Adipocyte (in vitro differentiated cells): ENCODE measurements around the gene EGFR.

Experiments used
- DNase-seq: peaks from one replicate; pipeline ENCODE4 v3.0.0-alpha.2; 2015; ENCODE audit warnings: low read depth
- H3K27me3 ChIP-seq: replicated peaks from 2 replicates; pipeline ENCODE4 v1.7.0; 2013; ENCODE audit warnings: mild to moderate bottlenecking, low read length, moderate library complexity; ENCODE audit not compliant: control insufficient read depth, insufficient read depth
- H3K36me3 ChIP-seq: 2 replicates; pipeline ENCODE4 v1.7.0; 2013; ENCODE audit warnings: low read length, mild to moderate bottlenecking, moderate library complexity; ENCODE audit not compliant: control insufficient read depth, insufficient read depth, severe bottlenecking
- H3K4me1 ChIP-seq: 2 replicates; pipeline ENCODE4 v1.7.0; 2013; ENCODE audit warnings: mild to moderate bottlenecking, low read length, moderate library complexity; ENCODE audit not compliant: control insufficient read depth, insufficient read depth
- H3K4me3 ChIP-seq: 2 replicates; pipeline ENCODE4 v1.7.0; 2013; ENCODE audit warnings: mild to moderate bottlenecking, low read length, moderate library complexity
- H3K9ac ChIP-seq: 2 replicates; pipeline ENCODE4 v1.7.0; 2013; ENCODE audit warnings: mild to moderate bottlenecking, low read length, moderate library complexity
- H3K9me3 ChIP-seq: 2 replicates; pipeline ENCODE4 v1.7.0; 2013; ENCODE audit warnings: mild to moderate bottlenecking, low read length, moderate library complexity; ENCODE audit not compliant: control insufficient read depth

The EGFR gene

DNA sequence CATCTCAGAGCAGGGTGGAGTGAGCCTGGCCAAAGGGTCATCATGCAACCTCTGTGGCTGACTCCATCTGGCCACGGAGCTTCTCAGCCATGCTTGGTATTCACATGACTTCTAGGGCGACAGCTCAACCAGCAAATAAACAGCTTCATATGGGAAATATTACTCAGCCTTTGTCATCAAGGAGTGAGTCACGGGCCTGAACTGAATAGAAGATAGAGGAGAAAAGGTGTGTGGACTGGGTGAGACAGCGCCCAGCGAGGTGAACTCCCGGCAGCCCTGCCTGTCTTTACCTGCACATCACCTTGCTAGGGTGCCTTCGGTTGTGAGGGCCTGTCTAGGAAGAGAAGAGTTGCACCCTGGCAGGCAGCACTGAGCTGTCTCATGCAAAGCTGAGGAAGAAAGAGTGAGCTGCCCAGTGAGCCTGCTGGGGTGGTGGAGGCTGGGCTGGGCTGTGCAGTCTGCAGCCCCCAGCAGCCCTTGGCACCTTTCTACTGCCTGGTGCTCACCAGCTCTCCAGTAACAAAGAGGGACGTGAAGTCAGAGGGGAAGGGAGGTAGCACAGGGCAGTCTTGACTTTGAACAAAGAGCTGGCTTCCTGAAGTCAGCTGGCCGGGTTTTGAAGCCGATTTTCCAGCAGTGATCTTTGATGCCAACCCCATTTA, 114.2 kb downstream of the EGFR start:
- no peaks in the 10 kb centered on the region for H3K27me3 ChIP-seq
- peak overlapping the region; percentile 80 for H3K9ac ChIP-seq
- no peaks in the 10 kb centered on the region for H3K9me3 ChIP-seq
- peaks cover 65% of the 10 kb centered on the region for H3K4me1 ChIP-seq
- no peaks in the 10 kb centered on the region for H3K36me3 ChIP-seq
- H3K4me3 ChIP-seq: peak overlapping the region; percentile 31
- peak; percentile 95 for DNase-seq

DNA sequence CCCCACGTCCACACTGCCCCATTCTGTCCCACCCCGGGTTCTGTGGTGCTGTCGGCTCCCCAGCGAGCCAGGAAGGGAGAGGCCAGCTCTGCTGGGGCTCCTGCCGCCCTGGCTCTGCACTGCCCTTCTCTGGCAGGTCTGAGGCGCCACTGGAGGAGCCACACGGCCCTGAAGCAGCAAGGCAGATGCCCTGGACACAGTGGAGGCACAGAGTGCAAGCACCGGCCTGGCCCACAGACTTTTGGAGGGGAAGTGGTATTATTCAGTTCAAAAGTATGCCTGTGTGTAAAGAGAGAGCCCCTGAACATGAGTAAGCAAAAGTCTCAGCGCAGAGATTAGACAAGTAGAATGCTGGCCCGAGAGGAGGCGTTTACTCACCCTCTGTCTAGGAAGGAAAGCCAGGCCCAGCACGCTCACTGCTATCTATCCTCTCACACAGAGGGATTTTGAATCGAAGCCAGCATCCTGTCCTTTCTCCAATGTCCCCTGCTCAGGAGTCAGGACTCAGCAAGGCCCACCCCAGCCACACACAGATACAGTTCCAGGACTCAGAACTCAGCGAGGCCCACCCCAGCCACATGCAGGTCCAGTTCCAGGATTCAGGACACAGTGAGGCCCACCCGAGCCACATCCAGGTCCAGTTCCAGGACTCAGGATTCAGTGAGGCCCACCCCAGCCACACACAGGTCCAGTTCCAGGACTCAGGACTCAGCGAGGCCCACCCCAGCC, 115.0 kb downstream of the EGFR start:
- Histone ChIP-seq H3K4me1 (peaks cover 57% of the 10 kb centered on the region), H3K9ac (peak overlapping the region; percentile 80), H3K4me3 (peak overlapping the region; percentile 31), H3K27me3 (no peaks in the 10 kb centered on the region), H3K9me3 (no peaks in the 10 kb centered on the region), H3K36me3 (no peaks in the 10 kb centered on the region)
- DNase-seq: peak; percentile 97

GRCh38 chr7:55134359-55134725, 115.5 kb downstream of the EGFR start:
- H3K36me3 ChIP-seq: no peaks in the 10 kb centered on the region
- H3K4me1 ChIP-seq: peaks cover 52% of the 10 kb centered on the region
- no peak overlapping the region for H3K4me3 ChIP-seq
- no peaks in the 10 kb centered on the region for H3K27me3 ChIP-seq
- H3K9me3 ChIP-seq: no peaks in the 10 kb centered on the region
- no peak for DNase-seq
- H3K9ac ChIP-seq: peak overlapping the region; percentile 80

DNA sequence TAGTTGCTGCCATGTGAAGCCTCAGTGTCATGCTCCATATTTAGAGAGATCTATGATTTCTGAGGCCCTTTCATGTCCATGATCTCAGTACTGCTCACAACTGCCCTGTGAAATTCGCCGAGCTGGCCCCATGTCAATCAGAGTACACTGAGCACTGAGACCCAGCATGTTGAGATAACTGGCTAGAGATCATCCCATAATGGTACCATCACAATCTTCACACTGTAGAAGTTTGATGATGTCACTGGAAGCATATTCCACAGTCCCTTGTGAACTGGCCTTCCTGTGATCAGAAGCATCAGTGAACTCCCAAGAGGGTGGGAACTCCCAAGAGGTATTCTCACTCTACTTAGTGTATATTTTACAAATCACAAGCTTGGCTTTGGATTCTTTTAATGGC, 116.0 kb downstream of the EGFR start:
- H3K4me1 ChIP-seq: peaks cover 48% of the 10 kb centered on the region
- H3K4me3 ChIP-seq: no peak overlapping the region
- peak overlapping the region; percentile 80 for H3K9ac ChIP-seq
- no peaks in the 10 kb centered on the region for H3K9me3 ChIP-seq
- no peak for DNase-seq
- H3K27me3 ChIP-seq: no peaks in the 10 kb centered on the region
- H3K36me3 ChIP-seq: no peaks in the 10 kb centered on the region

GRCh38 chr7:55135462-55135861, 116.6 kb downstream of the EGFR start:
- DNase-seq: no peak
- H3K9me3 ChIP-seq: no peaks in the 10 kb centered on the region
- no peak overlapping the region for H3K9ac ChIP-seq
- H3K36me3 ChIP-seq: no peaks in the 10 kb centered on the region
- H3K4me3 ChIP-seq: no peak overlapping the region
- no peaks in the 10 kb centered on the region for H3K27me3 ChIP-seq
- peaks cover 48% of the 10 kb centered on the region for H3K4me1 ChIP-seq

DNA sequence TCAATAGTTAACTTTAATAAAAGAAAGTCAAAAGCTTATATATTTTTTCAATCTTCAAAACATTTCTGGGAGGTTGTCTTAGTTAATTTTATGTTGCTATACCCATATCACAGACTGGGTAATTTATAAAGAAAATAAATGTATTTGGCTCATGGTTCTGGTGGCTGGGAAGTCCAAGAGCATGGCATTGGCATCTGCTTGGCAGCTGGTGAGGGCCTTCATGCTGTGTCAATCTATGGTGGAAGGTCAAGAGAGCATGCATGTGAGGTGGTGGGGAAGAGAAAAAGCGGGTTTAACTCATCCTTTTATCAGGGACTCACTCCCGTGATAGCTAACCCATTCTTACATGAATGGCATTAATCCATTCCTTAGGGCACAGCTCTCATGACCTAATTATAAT, 119.8 kb downstream of the EGFR start:
- H3K9ac ChIP-seq: no peak overlapping the region
- no peak overlapping the region for H3K4me3 ChIP-seq
- H3K36me3 ChIP-seq: peaks cover 12% of the 10 kb centered on the region
- peaks cover 27% of the 10 kb centered on the region for H3K4me1 ChIP-seq
- no peak for DNase-seq
- no peaks in the 10 kb centered on the region for H3K27me3 ChIP-seq
- H3K9me3 ChIP-seq: no peaks in the 10 kb centered on the region

GRCh38 chr7:55140221-55140940, 121.6 kb downstream of the EGFR start:
- DNase-seq: peak; percentile 70
- H3K9me3 ChIP-seq: no peaks in the 10 kb centered on the region
- no peaks in the 10 kb centered on the region for H3K27me3 ChIP-seq
- H3K36me3 ChIP-seq: peaks cover 29% of the 10 kb centered on the region
- H3K4me3 ChIP-seq: peak overlapping the region; percentile 42
- peaks cover 17% of the 10 kb centered on the region for H3K4me1 ChIP-seq
- H3K9ac ChIP-seq: peak overlapping the region; percentile 11

GRCh38 chr7:55140941-55141278, 122.1 kb downstream of the EGFR start:
- DNase-seq: no peak
- Histone ChIP-seq H3K36me3 (peaks cover 34% of the 10 kb centered on the region), H3K9ac (no peak overlapping the region), H3K4me1 (peaks cover 17% of the 10 kb centered on the region), H3K27me3 (no peaks in the 10 kb centered on the region), H3K4me3 (no peak overlapping the region), H3K9me3 (no peaks in the 10 kb centered on the region)

DNA sequence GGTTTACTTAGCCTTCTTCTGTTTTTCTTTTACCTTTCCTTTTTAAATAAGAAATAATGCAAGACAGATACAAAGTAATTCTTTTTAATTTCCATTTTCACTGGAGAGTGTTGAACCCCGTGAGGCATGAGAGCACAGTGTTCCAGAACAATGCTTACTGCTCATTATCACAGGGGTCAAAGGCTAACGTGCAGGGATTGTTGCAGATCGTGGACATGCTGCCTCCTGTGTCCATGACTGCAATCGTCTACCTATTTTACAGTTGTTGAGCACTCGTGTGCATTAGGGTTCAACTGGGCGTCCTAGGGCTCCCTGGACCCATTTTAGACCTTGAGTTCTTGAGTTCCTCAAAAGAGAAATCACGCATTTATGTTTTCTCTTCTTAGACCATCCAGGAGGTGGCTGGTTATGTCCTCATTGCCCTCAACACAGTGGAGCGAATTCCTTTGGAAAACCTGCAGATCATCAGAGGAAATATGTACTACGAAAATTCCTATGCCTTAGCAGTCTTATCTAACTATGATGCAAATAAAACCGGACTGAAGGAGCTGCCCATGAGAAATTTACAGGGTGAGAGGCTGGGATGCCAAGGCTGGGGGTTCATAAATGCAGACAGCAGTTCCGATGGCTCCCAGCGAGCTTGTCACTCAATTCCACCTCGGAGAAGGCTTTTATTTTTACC, 124.2 kb downstream of the EGFR start:
- no peak for DNase-seq
- no peaks in the 10 kb centered on the region for H3K27me3 ChIP-seq
- no peak overlapping the region for H3K4me3 ChIP-seq
- no peak overlapping the region for H3K9ac ChIP-seq
- no peaks in the 10 kb centered on the region for H3K9me3 ChIP-seq
- H3K4me1 ChIP-seq: peaks cover 17% of the 10 kb centered on the region
- peaks cover 56% of the 10 kb centered on the region for H3K36me3 ChIP-seq

DNA sequence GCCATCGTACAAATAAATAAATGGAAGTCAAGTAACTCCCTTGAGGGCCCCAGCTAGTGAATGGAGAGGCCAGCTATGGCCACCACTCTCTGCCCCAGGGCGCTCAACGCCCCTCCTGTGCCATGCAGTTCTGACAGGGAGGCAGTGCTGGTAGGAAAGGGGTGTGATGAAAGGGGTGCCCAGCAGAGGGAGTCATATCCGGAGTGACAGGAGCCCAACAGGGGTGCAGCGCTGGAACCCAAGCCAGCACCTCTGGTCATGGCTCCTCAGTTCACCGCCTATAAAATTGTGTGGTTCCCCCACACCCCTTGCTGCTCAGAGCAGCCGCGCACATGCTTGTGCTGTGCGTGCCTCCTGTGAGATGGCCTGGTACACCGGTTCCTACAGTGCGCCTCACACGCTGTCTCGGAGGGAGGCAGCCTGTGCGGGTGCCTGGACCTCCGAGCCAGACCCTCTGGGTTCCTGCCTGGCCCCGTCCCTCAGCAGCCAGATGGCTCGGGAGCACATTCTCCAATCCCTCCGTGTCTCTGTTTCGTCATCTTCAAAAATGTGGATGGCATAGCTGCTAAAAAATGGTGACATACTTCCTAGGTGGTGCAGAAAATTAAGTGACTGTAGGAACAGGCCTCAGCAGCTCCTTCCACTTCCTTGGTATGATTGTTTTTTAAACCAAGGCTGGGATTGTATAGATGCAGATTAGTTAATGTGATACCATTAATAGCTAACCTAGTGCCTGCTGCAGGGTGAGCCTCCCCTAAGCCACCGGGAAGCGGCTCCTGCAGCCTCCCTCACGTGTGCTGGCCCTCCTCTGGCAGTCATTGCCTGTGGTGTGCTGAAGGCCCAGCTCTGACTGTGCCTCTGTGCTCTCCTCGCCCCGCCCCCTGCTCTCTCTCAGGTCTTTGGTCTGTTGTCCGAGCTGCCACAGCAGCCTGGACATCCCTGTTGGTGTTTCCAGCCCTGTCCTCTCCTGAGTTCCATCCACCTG, 125.8 kb downstream of the EGFR start:
- no peaks in the 10 kb centered on the region for H3K9me3 ChIP-seq
- no peaks in the 10 kb centered on the region for H3K27me3 ChIP-seq
- no peak for DNase-seq
- H3K4me1 ChIP-seq: peaks cover 21% of the 10 kb centered on the region
- H3K9ac ChIP-seq: no peak overlapping the region
- H3K36me3 ChIP-seq: peaks cover 67% of the 10 kb centered on the region
- H3K4me3 ChIP-seq: no peak overlapping the region
